ENCODE data around the gene KLHL7. TPM values are rescaled to one million over a fixed set of nuclear protein-coding genes. Genes with fewer than 3 reads are reported as not detected.

The KLHL7 gene
- total and polyA plus RNA-seq, 7 donors = 10.6 to 18.0 (median 13.6) TPM

DNA sequence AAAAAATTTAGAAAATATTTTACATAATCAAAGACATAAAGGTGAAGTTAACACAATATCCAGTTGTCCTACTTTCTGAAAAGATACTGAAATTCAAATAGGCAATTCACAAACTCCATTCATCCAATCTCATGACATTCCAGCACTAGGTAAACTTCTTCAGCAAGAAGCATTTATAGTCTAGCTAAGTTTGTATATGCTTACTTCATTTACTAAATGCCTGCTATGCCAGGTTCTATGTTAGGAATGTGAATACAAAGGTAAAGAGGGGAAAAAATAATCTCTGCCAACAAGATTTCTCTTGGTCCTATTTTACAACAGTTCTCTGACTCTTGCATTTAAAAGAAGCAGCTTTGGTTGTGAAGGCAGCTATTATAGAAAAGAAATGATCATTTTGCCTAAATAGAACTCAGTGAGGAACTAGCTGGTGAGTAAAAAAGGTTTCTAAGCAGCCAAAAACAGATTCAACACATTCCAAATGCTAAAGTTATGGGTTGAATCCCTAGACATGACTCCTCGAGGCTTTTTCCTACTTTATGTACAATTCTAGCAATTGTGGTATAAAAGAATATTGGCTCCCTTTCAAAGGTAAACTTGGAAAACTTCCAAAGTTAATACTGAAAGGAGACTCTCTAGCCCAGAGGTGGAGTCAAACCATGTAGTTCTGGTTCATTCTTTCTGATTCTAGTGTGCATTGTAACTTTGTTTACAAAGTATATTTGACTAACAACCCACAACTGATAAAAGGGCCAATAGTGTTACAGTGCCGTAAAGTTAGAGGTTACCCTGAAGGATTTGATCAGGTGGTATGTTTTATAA lies 30.9 kb upstream of the KLHL7 start:
- no peaks in the 10 kb centered on the region for H3K4me1 ChIP-seq
- no peak overlapping the region for H3K27ac ChIP-seq
- no peak overlapping the region for H3K4me3 ChIP-seq
- whole genome bisulfite sequencing, 3 donors = 44 to 56% (median 44%) methylated on average over 2 of the region's 2 CpGs
- no peaks in the 10 kb centered on the region for H3K27me3 ChIP-seq (ENCODE audit: insufficient read depth in 3 of 3, low read length in 2 of 3)
- DNase-seq (no peak), ATAC-seq (no peak)
- intact Hi-C loops (cut with DNase I) = no loop called here
- H3K36me3 ChIP-seq (ENCODE audit: insufficient read depth in 1 of 2, low read depth in 1 of 2) = no peaks in the 10 kb centered on the region
- no peak for TF ChIP-seq CTCF (IDR thresholded peaks at IDR 0.05)
- no peaks in the 10 kb centered on the region for H3K9me3 ChIP-seq

DNA sequence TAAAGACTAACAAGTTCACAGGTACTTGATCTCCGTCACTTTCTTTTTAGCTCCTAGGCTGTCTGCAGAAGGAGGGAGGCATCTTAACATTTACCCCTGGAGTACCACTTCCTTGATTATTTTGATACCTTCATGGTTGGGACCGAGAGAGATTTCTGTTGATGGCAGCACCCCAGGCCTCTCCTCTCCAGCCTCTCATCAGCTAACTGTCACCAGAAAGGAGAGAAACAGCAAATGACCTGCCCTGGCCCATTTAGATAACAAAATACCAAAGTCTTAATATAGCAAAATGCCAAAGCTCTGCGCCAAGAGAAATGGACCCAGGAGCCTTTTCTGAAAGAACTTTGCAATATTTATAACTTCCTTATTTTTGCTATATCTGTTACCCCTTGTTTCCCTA lies 30.0 kb upstream of the KLHL7 start:
- no peak overlapping the region for H3K27ac ChIP-seq
- intact Hi-C loops (cut with DNase I) = no loop called here
- 73 to 76% (median 74%) methylated on average over 3 of the region's 3 CpGs for WGBS, 3 donors

GRCh38 chr7:23076772-23077171 lies 28.8 kb upstream of the KLHL7 start:
- Histone ChIP-seq H3K36me3 (ENCODE audit: insufficient read depth in 1 of 2, low read depth in 1 of 2) (no peaks in the 10 kb centered on the region), H3K27ac (no peak overlapping the region), H3K27me3 (ENCODE audit: insufficient read depth in 3 of 3, low read length in 2 of 3) (no peaks in the 10 kb centered on the region), H3K4me1 (no peaks in the 10 kb centered on the region), H3K4me3 (no peak overlapping the region), H3K9me3 (no peaks in the 10 kb centered on the region)
- intact Hi-C loops (cut with DNase I) = no loop called here
- WGBS, 3 donors = 6 to 18% (median 16%) methylated on average over 3 of the region's 3 CpGs
- ATAC-seq (no peak), DNase-seq (no peak)
- no peak for TF ChIP-seq CTCF (IDR thresholded peaks at IDR 0.05)

More for the DNA sequence above, 30.0 kb upstream of the KLHL7 start:
- Histone ChIP-seq H3K36me3 (ENCODE audit: insufficient read depth in 1 of 2, low read depth in 1 of 2) (no peaks in the 10 kb centered on the region), H3K27me3 (ENCODE audit: insufficient read depth in 3 of 3, low read length in 2 of 3) (no peaks in the 10 kb centered on the region), H3K9me3 (no peaks in the 10 kb centered on the region), H3K4me1 (no peaks in the 10 kb centered on the region), H3K4me3 (no peak overlapping the region)
- no peak for DNase-seq
- no peak for ATAC-seq
- TF ChIP-seq CTCF (IDR thresholded peaks at IDR 0.05) = no peak

- no peak for ATAC-seq
- DNase-seq = no peak
- TF ChIP-seq CTCF (IDR thresholded peaks at IDR 0.05) = no peak
- 50 to 54% (median 53%) methylated on average over 4 of the region's 4 CpGs for WGBS, 3 donors
- H3K9me3 ChIP-seq = no peaks in the 10 kb centered on the region
- no peak overlapping the region for H3K4me3 ChIP-seq
- H3K27me3 ChIP-seq (ENCODE audit: insufficient read depth in 3 of 3, low read length in 2 of 3) = no peaks in the 10 kb centered on the region
- no peak overlapping the region for H3K27ac ChIP-seq
- no peaks in the 10 kb centered on the region for H3K4me1 ChIP-seq
- intact Hi-C loops (cut with DNase I) = no loop called here
- no peaks in the 10 kb centered on the region for H3K36me3 ChIP-seq (ENCODE audit: insufficient read depth in 1 of 2, low read depth in 1 of 2)
Observed at GRCh38 chr7:23093111-23093510, 12.5 kb upstream of the KLHL7 start.

DNA sequence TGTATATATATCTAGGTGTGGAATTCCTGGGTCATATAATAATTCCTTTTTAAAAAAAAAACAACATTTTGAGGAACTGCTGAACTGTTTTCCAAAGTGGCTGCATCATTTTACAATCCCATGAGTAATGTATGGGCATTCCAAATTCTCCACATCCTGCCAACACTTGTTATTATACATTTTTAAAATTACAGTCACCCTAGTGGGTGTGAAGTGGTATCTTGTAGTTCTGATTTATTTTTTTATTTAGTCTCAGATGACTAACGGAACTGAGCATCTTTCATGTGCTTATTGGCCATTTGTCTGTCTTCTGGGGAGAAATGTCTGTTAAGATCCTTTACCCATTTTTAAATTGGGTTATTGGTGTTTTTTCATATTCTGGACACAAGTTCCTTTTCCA lies 12.0 kb upstream of the KLHL7 start:
- no peak for ATAC-seq
- DNase-seq = no peak
- H3K27ac ChIP-seq = no peak overlapping the region
- H3K4me3 ChIP-seq = no peak overlapping the region
- TF ChIP-seq CTCF (IDR thresholded peaks at IDR 0.05) = no peak
- intact Hi-C loops (cut with DNase I) = no loop called here
- H3K4me1 ChIP-seq = no peaks in the 10 kb centered on the region
- H3K36me3 ChIP-seq (ENCODE audit: insufficient read depth in 1 of 2, low read depth in 1 of 2) = no peaks in the 10 kb centered on the region
- H3K9me3 ChIP-seq = no peaks in the 10 kb centered on the region
- WGBS, 3 donors = 56 to 72% (median 71%) methylated on average over 1 of the region's 1 CpG
- no peaks in the 10 kb centered on the region for H3K27me3 ChIP-seq (ENCODE audit: insufficient read depth in 3 of 3, low read length in 2 of 3)

All from psoas muscle (tissue), 8 donors.